ENCODE data around the gene GPX1.
A peak's percentile ranks its signal among the peaks of the same experiment; 100 is the strongest.
"Not testable (repeated sequence)": the region's sequence is repeated elsewhere in the genome, so short reads cannot be mapped to it uniquely, and the experiment has no call there.

The GPX1 gene

GRCh38 chr3:49357443-49358216 is 523 bp downstream of the GPX1 start:
- not testable (repeated sequence) for DNase-seq

- not testable (repeated sequence) for DNase-seq
Observed at GRCh38 chr3:49357095-49357442, 1.1 kb downstream of the GPX1 start.

GRCh38 chr3:49352890-49353421 is 5.2 kb downstream of the GPX1 start:
- DNase-seq, result no peak

GRCh38 chr3:49352281-49352680 is 5.9 kb downstream of the GPX1 start:
- no peak for DNase-seq

GRCh38 chr3:49351521-49352011 is 6.6 kb downstream of the GPX1 start:
- no peak for DNase-seq

GRCh38 chr3:49349348-49350114 is 8.6 kb downstream of the GPX1 start:
- no peak for DNase-seq

GRCh38 chr3:49348361-49348760 is 9.8 kb downstream of the GPX1 start:
- not testable (repeated sequence) for DNase-seq

GRCh38 chr3:49346797-49347251 is 11.3 kb downstream of the GPX1 start:
- no peak for DNase-seq

GRCh38 chr3:49343163-49343562 is 15.0 kb downstream of the GPX1 start:
- DNase-seq, result no peak

GRCh38 chr3:49341996-49342395 is 16.2 kb downstream of the GPX1 start:
- DNase-seq, result no peak

- peak; percentile 75 for DNase-seq
Observed at GRCh38 chr3:49339941-49340800, 18.0 kb downstream of the GPX1 start, which contains the start of gene USP4. Gene USP4 (minus strand): TSS chr3:49340053. CDS start chr3:49340024, 29 bp downstream.

- DNase-seq, result no peak
Observed at GRCh38 chr3:49339581-49339940, 18.6 kb downstream of the GPX1 start.

- no peak for DNase-seq
Observed at GRCh38 chr3:49333916-49334633, 24.1 kb downstream of the GPX1 start.

- DNase-seq, result no peak
Observed at GRCh38 chr3:49333091-49333490, 25.1 kb downstream of the GPX1 start.

GRCh38 chr3:49329186-49329585 is 29.0 kb downstream of the GPX1 start:
- DNase-seq, result no peak

- not testable (repeated sequence) for DNase-seq
Observed at GRCh38 chr3:49328350-49328749, 29.8 kb downstream of the GPX1 start.

- DNase-seq, result no peak
Observed at GRCh38 chr3:49327485-49327884, 30.7 kb downstream of the GPX1 start.

GRCh38 chr3:49324768-49325167 is 33.4 kb downstream of the GPX1 start:
- DNase-seq, result no peak

- no peak for DNase-seq
Observed at GRCh38 chr3:49316696-49317457, 41.3 kb downstream of the GPX1 start.

- DNase-seq, result no peak
Observed at GRCh38 chr3:49313896-49314688, 44.1 kb downstream of the GPX1 start.

All from DMS153 (cell line).